ENCODE measurements around the gene EPHX1.
"Not testable (repeated sequence)": the region's sequence is repeated elsewhere in the genome, so short reads cannot be mapped to it uniquely, and the experiment has no call there.

EPHX1 gene

DNA sequence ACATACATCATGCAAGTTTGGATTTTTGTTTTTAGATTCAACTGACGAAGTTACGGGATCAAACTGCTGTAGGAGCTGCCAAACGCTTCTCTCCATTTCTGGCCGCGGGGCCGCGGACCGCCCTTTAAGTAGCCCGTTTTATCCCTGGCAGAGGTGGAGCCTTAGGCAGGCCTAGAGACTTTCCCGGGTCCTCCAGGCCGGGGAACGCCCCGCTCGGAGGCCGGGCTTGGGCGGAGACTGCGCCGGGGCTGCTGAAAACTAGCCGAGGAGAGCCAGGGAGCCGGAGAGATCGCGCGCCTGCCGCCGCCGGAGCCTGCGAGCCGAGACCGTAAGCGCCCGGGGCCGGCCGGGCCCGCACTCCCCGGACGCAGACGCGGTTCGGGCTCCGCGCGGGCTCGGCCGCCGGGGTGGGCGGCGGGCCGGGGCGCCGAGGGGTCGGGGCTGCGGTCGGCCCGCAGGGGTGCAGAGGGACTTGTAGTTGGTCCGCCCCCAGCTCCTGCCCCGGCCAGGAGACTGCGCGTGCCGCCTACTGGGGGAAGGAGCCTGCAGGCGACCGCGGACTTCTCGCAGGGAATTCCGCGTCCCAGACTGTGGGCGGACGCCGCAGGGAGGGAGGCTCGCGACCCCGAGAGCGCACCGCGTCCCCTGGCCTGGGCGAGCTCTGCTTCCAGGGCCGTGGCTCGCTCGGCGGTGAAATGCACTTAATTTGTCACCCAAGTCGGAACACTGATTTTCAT lies at the start of gene EPHX1:
TSS of gene EPHX1 (plus strand) at position 283 of the 737 bp plus-strand sequence. CDS start 18,606 bp downstream, outside the sequence.
- peak; percentile 72 for DNase-seq (ENCODE audit: low spot score)

DNA sequence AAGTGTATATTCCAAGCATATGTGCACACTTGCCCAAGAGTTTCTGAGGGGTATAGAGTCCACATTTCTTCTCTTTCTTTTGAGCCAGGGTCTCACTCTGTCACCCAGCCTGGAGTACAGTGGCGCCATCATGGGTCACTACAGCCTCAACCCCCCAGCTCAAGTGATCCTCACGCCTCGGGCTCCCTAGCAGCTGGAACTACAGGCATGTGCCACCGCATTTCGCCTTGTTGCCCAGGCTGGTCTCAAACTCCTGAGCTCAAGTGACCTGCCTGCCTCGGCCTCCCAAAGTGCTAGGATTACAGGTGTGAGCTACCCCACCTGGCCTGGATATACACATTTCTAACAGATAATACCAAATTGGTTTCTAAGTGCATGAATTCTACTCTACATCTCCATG lies 49.4 kb upstream of the EPHX1 start:
- DNase-seq (ENCODE audit: low spot score): no peak

DNA sequence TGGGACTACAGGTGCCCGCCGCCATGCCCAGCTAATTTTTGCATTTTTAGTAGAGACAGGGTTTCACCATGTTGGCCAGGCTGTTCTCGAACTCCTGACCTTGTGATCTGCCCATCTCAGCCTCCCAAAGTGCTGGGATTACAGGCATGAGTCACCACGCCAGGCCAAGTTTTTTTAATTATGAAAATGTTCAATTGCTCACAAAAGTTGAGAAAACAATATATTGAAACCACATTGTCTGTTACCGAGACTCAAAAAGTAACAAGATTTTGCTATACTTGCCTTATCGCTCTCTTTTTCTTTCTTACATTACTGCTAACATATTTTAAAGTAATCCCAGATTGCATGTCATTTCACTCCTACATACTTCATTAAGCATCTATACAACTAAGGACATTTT lies 48.5 kb upstream of the EPHX1 start:
- DNase-seq (ENCODE audit: low spot score): not testable (repeated sequence)

DNA sequence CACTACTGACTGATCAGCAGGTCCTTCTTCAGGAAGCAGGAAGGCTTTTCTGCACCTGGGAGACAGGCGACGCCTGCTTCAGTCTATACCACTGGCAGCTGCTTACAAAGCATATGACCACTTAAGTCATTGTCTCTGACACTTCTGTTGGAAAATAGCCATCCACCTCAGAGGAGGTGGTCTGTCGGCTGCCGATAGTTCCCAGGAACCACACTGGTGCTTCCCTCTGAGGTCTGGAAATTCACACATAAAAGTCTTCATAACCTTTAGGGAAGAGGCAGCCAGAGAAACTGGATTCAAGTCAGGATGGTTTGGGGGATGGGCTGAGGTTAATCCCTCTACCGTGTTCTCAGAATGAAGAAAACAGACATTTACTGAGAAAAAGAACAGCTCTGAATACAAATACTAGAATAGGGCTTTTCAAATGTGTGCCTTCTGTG lies 47.9 kb upstream of the EPHX1 start:
- DNase-seq (ENCODE audit: low spot score): no peak

DNA sequence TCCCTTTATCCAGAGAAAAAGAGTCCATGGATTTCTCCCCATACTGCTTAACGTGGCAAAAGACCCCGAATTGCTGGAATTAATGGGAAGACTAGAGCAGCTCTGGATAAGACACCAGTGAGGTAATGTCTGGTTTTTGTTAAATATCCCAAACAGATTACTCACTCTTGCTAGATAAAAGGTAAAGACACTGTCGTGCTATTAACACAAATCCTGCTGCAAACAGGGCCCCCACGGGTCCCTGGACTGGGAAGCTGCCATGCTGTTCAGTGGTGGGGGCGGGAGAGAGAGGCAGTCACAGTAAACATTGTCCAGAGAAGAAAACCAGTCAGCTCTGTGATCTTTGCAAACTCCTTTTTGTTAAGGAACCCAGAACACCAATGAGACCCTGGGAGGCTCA lies 47.5 kb upstream of the EPHX1 start:
- DNase-seq (ENCODE audit: low spot score): no peak

DNA sequence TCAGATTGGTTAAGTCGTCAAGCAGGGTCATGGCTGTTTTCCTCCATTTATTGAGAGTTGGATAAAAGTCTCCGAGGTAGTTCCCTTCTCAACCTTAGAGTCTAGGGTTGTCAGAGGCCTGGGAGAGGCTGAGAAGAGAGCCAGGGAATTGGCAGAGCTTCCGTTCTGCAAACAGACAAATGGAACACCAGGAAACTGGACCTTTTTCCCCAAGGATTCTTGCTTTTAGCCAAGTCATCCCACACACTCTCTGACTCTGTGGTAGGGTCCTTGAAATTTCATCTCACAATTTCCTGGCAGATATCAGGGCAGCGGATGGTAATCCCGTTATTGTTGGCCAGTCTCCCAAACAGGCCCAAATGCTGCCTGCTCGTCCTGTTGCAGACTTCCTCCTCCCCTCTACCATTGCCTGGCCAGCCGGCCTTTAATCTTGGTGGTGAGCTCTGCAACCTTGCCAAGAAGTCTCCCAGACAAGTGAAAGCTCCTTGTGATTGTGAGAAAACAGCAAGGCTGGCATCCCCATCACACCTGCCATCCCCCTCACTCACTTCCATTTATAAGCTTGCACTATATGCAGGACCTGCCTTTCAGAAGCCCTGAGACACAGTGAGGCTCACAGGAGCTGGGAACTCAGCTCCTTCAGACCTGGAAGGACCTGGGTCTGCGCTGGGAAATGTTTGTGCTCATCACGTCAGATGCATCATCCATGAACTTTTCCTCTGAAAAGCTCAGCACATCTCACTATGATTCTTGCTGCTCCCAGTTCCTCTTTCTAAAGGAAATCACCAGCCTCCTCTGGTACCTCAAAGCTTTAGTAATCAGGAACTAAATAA lies 46.0 kb upstream of the EPHX1 start:
- no peak for DNase-seq (ENCODE audit: low spot score)

DNA sequence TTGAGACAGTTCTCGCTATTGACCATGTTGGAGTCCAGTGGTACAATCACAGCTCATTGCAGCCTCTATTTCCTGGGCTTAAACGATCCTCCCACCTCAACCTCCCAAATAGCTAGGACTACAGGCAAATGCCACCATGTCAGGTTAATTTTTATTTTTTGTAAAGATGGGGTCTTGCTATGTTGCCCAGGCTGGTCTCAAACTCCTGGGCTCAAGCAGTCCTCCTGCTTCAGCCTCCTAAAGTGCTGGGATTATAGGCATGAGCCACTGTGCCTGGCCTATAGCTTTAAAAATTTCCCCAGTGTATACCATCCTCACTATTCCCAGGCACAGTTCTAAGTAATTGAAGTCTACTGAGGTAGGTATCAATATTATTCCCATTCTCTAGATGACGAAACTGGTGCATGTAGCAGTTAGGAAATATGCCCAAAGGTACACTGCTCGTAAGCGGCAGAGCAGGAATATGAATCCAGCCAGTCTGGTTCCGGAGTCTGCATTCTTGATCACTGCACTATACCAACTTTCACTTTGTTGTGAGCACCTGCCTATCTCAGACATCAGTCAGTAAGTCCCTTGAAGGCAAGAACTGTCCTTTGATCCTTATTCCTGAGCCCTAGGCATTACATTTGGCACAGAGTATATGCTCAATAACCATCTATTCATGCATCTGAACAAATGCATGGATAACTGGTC lies 43.8 kb upstream of the EPHX1 start:
- no peak for DNase-seq (ENCODE audit: low spot score)

DNA sequence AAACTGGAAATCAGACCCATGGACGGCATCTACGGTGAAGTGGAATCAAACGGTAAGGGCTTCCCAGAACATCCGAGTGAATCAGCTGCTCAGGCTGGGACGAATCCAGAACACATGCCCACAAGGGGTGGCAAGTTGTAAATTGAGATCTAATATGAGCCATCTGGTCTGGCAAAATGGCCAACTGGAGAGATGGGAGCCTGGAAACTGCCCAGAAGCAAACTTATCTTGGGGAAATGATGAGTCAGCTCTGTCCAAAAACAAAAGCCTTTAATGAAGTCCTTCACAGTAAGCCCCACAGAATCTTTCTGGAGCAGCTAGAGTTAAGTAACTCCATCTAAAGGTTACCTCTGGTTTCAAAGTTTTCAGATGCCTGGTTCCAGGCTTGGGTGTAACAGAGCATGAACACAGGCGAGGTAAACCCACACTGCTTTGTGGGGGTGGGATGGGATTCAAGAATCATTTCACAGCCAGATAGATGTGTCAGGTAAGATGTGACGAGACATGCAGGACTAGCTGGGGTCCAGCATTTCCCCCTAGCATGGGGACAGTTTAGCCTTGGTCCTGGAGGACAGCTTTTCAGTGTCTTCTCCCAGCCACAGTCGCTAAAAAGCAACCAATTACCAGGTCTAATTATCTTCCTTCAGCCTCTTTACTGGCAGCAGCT lies 42.8 kb upstream of the EPHX1 start:
- no peak for DNase-seq (ENCODE audit: low spot score)

DNA sequence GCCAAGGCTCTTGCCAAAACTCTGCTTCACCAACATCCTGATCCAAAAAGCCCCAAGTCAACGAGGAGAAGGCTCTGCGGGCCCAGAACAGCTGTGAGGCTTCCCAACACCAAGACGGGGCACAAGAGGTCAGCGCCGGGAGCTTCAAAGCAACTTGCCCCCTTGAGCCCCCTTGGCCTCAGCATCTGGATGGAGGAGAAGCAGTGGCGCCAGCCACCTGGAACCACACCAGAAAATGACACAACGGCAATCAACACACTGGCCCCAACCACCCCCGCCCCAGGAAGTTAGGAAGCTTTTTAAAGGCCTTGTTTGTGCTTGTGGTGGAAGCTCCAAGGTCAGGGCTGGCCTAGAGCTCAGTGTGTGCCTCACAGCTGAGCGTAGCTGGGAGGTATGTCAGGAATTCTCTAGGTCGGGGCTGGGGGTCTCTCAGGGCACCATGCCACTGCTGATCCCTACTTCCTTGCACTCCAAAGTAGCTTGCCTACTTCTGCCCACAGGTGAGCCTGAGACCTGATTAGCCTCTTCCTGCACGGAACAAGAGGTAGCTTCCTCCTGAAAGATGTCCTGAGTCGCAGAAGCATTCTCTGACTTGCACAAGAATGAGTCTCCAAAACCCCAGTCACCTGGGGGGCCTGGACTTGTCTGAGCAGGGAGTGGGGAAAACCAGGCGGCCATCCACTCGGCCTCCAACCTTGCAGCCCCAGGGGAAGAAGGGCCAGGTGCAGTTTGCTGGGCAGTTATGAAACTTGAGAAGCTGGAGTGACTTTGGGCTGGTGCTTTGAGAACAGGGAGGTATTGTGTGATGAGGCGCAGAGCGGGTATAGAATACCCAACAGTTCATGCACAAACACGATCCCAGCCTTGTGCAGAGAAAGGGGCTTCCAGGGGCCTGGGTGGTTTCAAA lies 42.0 kb upstream of the EPHX1 start:
- no peak for DNase-seq (ENCODE audit: low spot score)

DNA sequence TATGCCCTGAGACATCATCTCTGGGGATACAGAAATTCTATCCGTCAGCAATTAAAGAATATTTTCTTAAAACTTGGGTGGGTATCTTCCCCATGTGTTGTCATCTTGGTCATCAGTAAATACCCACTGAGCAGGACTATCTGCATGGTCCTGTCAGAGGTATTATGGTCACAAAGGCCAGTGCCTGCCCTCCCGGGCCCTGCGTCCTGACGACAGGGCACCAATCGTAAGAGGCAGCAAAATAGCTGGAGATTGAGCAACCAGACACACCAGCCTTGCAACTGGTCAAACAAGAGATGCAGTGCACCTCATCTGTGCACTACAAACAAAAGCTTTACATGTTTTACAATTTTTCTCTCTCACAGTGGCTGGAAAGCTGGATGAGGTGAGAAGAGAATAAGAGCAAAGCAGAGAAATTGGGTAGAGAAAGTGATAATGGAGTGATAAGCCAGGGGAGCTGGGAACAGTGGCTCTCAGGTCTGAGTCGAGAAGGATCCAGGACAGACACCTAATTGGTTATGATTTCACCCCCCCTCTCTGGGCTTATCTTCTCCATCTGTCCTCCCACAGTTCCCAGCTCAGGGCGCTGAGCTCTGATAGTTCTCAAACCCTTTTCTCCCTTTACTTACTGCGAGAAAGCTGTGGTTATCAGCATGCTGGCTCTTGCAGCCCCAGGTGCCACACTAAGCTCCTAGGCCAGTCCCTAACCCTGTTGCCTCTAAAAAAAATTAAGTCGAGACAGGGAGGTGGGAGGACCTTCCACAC lies 41.1 kb upstream of the EPHX1 start:
- DNase-seq (ENCODE audit: low spot score): no peak

DNA sequence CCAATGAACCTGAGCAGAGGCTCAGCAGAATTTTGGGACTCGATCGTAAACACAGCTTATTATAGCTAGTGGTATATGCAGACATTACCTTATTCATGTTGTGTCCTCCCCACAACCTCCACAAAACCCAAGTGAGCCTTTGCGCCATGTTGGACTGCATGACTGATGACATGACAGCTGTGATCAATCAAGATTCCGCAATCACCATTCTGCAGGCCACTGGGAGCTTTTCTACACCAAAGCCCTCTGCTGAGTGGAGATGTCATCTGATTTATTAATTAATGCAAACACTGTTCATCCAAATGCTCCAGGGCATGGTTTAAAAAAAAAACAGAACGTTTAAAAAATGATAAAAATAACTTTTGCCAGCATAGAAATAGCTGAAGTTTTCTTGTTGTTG lies 40.2 kb upstream of the EPHX1 start:
- DNase-seq (ENCODE audit: low spot score): no peak

DNA sequence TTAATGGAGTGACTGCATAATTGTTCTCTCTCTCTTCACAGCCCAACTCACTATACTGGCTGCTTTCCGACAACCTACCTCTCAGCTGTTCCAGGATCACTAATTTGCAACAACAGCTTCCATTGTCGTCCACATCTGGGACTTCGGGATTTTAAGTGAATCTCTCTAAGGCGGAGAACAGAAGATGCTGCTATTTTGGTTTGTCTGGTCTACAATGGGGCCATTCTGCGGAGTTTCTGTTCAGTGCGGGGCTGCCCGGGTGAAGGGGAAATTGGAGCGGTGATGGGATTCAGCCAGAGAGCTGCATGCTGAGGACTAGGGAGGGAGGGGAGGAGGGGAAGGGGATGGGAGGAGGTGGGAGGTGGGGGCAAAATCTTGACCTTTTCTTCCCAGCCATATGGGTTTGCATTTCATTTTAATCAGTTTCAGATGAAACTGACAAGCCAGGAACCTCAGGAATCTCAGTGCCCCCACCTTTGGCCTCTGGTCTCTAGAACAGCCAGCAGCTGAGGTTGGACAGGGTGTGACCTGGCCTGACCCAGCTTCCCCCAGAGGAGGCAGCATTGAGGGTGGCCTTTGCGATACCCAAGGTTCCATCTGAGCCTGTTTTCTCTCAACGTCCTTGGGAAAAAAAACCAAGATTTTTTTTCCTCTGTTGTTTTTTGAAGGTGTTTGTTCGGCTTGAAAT lies 39.2 kb upstream of the EPHX1 start:
- DNase-seq (ENCODE audit: low spot score): no peak

DNA sequence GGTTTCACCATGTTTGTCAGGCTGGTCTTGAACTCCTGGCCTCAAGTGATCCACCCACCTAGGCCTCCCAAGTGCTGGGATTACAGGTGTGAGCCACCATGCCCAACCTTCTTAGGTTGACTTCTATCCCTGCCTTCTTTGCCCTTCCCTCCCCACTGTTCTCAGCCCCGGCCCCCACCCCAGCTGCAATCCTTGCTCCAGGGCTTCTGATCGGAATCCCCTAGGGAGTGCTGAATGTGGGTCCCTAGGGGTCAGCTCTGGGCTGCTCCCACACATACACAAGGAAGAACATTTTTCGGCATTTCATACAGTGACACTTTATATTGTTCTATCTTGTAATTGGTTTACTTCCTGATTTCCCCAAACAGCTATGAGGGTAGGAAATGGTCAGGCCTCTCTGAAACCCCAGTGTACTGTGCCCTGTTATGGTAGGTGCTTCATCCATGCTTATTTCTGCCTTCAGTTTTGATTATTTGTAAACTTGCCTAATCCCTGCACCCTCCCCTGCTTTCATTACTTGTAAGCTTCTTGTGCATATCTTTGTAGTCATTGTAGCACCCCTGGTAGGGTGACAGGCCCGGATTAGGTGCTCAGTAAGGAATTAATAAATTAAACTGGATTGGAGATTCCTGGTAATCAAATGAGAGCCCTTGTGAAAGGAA lies 38.1 kb upstream of the EPHX1 start:
- no peak for DNase-seq (ENCODE audit: low spot score)

DNA sequence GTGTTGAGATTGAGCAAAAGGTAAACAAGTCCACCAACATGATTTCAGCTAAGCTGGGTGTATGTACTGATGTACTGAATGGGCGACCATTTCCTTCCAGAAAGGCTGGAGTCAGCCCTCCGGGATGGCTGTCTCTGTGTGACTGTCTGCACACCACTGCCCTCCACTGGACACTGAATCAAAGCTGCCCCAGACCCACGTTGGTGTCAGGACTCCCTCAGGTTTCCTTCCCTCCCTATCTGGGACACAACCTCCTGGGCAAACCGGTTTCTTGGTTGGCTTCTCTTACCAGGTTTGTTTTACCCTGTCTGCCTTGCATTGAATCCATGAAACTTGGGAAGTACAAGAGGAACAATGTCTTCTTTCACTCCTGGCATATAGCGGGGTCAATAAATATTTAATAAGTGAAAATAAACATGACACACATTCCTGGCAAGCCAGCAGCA lies 37.6 kb upstream of the EPHX1 start:
- DNase-seq (ENCODE audit: low spot score): peak; percentile 41

DNA sequence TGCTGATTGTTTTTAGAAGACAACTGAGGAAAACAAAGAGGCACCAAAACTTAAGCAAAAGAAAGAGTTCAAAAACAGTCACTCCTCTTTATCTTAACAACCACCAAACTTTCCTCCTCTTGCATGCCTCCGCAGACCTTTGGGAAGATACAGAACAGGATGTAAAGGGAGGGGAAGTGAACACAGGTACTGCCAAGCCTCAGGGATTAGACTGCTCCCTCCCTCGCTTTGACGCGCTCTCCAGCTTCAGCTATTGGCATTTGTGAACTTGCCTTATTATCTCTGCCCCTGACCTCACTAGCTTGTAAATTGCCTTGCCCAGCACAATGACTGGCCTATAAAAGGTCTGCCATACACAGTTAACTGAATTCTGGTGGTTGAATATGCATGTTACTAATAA lies 37.1 kb upstream of the EPHX1 start:
- DNase-seq (ENCODE audit: low spot score): no peak

DNA sequence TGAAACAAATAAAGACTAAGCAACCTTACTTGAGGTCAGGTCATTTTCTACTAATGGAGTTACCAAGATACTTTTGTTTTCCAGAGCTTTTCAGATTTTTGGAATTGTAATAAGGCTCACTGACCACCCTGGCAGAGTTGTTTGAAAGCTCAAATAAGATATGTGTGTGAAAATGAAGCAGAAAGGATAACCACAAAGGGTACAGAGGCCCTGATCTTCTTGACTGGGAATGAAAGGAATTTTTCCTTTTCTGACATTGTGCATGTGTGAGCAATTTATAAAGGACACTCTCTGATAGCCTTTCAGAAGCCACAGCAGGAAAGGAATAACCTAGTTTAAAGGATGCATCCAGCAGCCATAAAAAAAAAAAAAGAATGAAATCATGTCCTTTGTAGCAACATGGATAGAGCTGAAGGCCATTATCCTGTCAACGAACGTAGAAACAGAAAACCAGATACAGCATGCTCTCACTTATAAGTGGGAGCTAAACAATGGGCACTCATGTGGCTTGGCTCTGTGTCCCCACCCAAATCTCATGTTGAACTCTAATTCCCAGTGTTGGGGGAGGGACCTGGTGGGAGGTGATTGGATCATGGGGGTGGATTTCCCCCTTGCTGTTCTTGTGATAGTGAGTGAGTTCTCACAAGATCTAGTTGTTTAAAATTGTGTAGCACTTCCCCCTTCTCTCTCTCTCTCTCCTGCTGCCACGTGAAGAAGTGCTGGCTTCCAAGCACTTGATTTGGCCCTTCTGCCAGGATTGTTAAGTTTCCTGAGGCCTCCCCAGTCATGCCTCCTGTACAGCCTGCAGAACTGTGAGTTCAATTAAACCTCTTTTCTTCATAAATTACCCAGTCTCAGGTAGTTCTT lies 35.4 kb upstream of the EPHX1 start:
- DNase-seq (ENCODE audit: low spot score): no peak

DNA sequence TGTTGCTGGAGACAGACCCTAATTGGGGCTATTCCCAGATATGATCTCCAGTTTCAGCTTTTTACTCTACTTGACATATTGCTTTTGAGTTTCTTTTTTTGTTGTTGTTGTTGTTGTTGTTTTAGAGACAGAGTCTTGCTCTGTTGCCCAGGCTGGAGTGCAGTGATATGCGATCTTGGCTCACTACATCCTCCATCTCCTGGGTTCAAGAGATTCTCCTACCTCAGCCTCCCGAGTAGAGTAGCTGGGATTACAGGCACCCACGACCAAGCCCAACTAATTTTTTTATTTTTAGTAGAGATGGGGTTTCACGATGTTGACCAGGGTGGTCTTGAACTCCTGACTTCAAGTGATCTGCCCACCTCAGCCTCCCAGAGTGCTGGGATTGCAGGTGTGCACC lies 33.6 kb upstream of the EPHX1 start:
- no peak for DNase-seq (ENCODE audit: low spot score)

DNA sequence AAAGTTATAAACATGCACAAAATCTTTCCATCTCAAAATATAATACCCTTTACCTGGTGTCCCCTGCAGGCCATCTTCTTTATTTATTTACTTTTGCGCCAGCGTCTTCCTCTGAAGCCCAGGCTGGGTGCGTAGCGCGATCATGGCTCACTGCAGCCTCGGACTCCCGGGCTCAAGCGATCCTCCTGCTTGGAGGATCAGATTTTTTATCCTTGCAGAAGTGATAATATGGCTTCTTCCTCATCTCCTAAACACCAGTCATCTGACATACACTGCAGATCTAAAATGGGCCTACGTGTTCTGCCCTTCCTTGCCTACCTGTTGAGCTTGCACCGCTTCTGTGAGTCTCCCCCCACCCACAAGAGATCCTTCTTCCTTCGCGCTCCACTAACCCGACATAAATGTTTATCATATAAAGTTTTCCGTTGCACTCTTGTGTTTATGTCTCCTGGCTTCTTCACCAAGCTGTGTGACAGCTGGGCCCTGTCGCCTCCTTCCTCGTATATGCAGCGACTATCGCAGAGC lies 32.8 kb upstream of the EPHX1 start:
- DNase-seq (ENCODE audit: low spot score): no peak
